ENCODE data around the gene DDA1.

GRCh38 chr19:17319473-17320238 is 10.3 kb downstream of the DDA1 start:
- no peak for TF ChIP-seq CTCF (IDR thresholded peaks at IDR 0.05; ENCODE audit: low read length)
- TF ChIP-seq EZH2 (optimal IDR thresholded peaks at IDR 0.05; ENCODE audit: low read depth, low read length), result no peak
- TF ChIP-seq EZH2phosphoT487 (IDR thresholded peaks at IDR 0.05; ENCODE audit: low read length), result no peak
